ACC112 (cell line): ENCODE results near the gene PRM2.

Experiments
- H2AFZ ChIP-seq: fragments of 200-600 bp; sonication (generic); one replicate; pipeline ENCODE4 v1.6.0; 2017; ENCODE audit warnings: antibody characterized with exemption, low read length; ENCODE audit not compliant: unreplicated experiment
- H3K27ac ChIP-seq: fragments of 200-600 bp; sonication (generic); 2 replicates; pipeline ENCODE4 v1.5.1; 2014; ENCODE audit warnings: low read depth, mild to moderate bottlenecking, antibody characterized with exemption, low read length, moderate library complexity
- H3K27me3 ChIP-seq: fragments of 200-600 bp; sonication (generic); 2 replicates; pipeline ENCODE4 v1.6.1; 2014; ENCODE audit warnings: mild to moderate bottlenecking, antibody characterized with exemption, low read length, moderate library complexity, mixed read lengths; ENCODE audit not compliant: insufficient read depth
- H3K36me3 ChIP-seq: fragments of 200-600 bp; sonication (generic); 2 replicates; pipeline ENCODE4 v1.6.1; 2016; ENCODE audit warnings: mild to moderate bottlenecking, antibody characterized with exemption, low read length, moderate library complexity, mixed read lengths; ENCODE audit not compliant: insufficient read depth
- H3K4me1 ChIP-seq: fragments of 200-600 bp; sonication (generic); one replicate; pipeline ENCODE4 v1.6.1; 2016; ENCODE audit warnings: low read length, mixed read lengths; ENCODE audit not compliant: insufficient read depth, unreplicated experiment, control insufficient read depth
- H3K4me3 ChIP-seq: fragments of 200-600 bp; sonication (generic); 2 replicates; pipeline ENCODE4 v1.5.1; 2014; ENCODE audit warnings: mild to moderate bottlenecking, low read depth, low read length
- H3K79me2 ChIP-seq: fragments of 200-600 bp; sonication (generic); one replicate; pipeline ENCODE4 v1.6.0; 2016; ENCODE audit warnings: low read length; ENCODE audit not compliant: control insufficient read depth, unreplicated experiment, insufficient read depth

PRM2 gene

DNA sequence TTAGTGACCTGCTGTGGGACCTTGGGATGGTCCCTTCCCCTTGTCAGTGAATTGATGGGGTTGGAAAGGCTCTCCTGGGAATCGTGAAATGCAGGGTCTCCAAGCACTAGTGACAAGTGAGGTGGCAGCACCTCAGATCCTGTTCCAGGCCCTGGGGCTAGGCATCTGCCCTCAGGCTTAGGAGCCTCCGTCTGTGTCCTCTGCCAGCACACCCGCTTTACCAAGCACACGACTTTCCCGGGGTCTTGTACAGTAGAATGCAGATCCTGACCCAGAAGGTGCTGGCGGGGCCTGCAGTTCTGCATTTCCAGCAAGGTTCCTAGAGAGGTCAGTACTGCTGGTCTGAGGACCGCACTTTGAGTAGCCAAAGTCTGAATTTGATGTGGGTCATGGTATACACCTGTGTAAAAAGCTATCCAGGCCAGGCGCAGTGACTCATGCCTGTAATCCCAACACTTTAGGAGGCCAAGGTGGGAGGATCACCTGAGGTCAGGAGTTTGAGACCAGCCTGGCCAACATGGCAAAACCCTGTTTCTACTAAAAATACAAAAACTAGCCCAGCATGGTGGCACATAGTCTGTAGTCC is 38.1 kb upstream of the PRM2 start:
- H3K27ac ChIP-seq: no peak overlapping the region
- H3K79me2 ChIP-seq: no peaks in the 10 kb centered on the region
- H3K36me3 ChIP-seq: peaks cover 2% of the 10 kb centered on the region; the same call in 1 of the 2 replicates
- no peak overlapping the region for H3K4me3 ChIP-seq
- H2AFZ ChIP-seq: no peak overlapping the region
- H3K27me3 ChIP-seq: no peaks in the 10 kb centered on the region
- peaks cover 29% of the 10 kb centered on the region for H3K4me1 ChIP-seq

GRCh38 chr16:11313493-11314308 is 37.4 kb upstream of the PRM2 start:
- Histone ChIP-seq H3K4me3 (peak overlapping the region; percentile 63), H3K36me3 (peaks cover 2% of the 10 kb centered on the region; the same call in 1 of the 2 replicates), H2AFZ (no peak overlapping the region), H3K27me3 (no peaks in the 10 kb centered on the region), H3K4me1 (peaks cover 29% of the 10 kb centered on the region), H3K79me2 (no peaks in the 10 kb centered on the region), H3K27ac (no peak overlapping the region)

GRCh38 chr16:11312718-11313492 is 36.6 kb upstream of the PRM2 start:
- Histone ChIP-seq H3K4me1 (peaks cover 29% of the 10 kb centered on the region), H3K27ac (peak overlapping the region; percentile 75), H3K27me3 (no peaks in the 10 kb centered on the region), H3K4me3 (peak overlapping the region; percentile 63), H2AFZ (peak overlapping the region; percentile 37), H3K79me2 (no peaks in the 10 kb centered on the region), H3K36me3 (no peaks in the 10 kb centered on the region)

DNA sequence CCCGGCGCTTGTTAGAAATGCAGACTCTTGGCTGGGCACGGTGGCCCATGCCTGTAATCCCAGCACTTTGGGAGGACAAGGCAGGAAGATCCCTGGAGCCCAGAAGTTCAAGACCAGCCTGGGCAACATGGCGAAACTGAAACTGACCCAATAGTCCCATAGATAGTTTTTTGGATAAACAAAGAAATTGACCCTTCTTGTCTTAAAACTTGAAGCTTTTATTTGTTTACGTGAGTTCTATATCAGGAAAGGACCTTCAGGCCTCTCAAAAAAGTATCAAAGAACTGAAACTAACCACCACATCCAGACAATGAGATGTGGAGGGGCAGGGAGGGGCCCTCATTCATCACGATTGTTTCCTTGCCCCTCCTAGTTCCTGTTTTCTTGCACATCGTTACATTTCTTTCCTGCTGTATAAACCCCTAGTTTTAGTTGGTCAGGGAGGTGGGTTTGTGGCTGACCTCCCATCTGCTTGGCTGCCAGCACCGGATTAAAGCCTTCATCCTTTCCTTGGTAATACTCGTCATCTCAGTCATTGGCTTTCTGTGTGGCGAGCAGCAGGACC is 34.8 kb upstream of the PRM2 start:
- no peaks in the 10 kb centered on the region for H3K27me3 ChIP-seq
- 0 out of 2 replicates have a peak overlapping the region, but pooled peaks have one; percentile 16 for H3K27ac ChIP-seq
- peaks cover 29% of the 10 kb centered on the region for H3K4me1 ChIP-seq
- H3K36me3 ChIP-seq: no peaks in the 10 kb centered on the region
- no peak overlapping the region for H3K4me3 ChIP-seq
- no peak overlapping the region for H2AFZ ChIP-seq
- H3K79me2 ChIP-seq: no peaks in the 10 kb centered on the region

DNA sequence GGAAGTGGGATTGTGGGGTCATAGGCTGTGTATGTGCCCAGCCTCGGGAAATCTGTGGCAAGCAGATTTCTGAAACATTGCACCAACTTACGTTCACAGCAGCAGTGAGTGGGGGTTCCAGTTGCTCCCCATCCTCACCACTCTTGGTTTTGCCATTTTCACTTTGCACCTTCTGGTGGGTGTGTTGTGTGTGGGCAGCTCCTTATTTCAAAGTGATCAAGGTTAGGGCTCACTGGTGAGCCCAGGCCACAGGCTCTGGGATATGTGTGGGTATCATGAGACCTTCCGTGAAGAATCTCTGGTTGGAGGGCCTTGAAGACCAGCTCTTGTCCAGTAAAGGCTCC is 34.3 kb upstream of the PRM2 start:
- H3K27ac ChIP-seq: no peak overlapping the region
- H3K79me2 ChIP-seq: no peaks in the 10 kb centered on the region
- H3K4me3 ChIP-seq: no peak overlapping the region
- no peaks in the 10 kb centered on the region for H3K27me3 ChIP-seq
- H3K4me1 ChIP-seq: peaks cover 29% of the 10 kb centered on the region
- no peak overlapping the region for H2AFZ ChIP-seq
- H3K36me3 ChIP-seq: no peaks in the 10 kb centered on the region

- no peak overlapping the region for H2AFZ ChIP-seq
- H3K36me3 ChIP-seq: no peaks in the 10 kb centered on the region
- no peak overlapping the region for H3K4me3 ChIP-seq
- H3K27ac ChIP-seq: no peak overlapping the region
- H3K4me1 ChIP-seq: peaks cover 29% of the 10 kb centered on the region
- H3K79me2 ChIP-seq: no peaks in the 10 kb centered on the region
- H3K27me3 ChIP-seq: no peaks in the 10 kb centered on the region
These were observed 33.8 kb upstream of the PRM2 start for GRCh38 chr16:11309895-11310633.

- H3K4me3 ChIP-seq: no peak overlapping the region
- H3K36me3 ChIP-seq: no peaks in the 10 kb centered on the region
- no peaks in the 10 kb centered on the region for H3K79me2 ChIP-seq
- H3K27me3 ChIP-seq: no peaks in the 10 kb centered on the region
- no peak overlapping the region for H2AFZ ChIP-seq
- no peak overlapping the region for H3K27ac ChIP-seq
- H3K4me1 ChIP-seq: peaks cover 29% of the 10 kb centered on the region
These were observed 32.4 kb upstream of the PRM2 start for GRCh38 chr16:11308493-11309283.

DNA sequence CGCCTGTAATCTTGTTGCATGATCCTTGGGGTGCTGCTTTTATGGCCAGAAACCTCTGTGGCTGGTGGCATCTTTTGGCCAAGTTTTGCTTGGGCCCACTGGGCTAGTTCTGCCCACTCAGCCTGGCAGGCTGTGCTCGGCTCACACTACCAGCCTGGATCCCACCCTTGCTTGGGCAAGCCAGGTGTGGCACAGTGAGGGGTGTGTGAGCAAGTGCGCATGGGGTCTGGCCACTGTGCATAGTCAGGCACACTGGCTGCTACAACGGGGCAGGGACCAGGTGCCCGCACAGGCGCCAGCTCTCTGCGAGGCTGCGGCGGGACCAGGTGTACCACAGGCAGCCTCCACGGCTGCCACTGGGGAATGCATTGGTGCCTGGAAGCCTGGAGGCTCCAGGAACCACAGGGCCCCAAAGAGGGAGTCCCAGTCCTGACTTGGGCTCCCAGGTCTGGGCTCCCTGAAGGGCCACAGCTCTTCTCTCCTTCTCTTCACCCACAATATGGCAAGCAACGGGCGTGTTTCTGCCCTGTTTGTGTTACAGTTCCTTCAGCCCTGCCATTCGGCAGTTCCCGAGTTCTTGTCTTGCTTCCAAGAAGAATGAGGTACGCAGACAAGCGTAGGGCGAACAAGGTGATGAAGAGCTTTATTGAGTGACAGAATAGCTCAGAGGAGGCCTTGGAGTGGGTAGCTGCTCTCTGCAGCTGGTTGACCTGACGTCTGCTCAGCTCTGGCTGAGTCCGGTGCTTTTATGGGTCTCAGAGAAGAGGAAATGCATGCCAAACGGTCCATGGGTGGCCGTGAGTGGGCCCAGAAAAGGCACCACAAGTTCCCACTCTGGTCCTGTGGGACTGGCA is 31.6 kb upstream of the PRM2 start:
- Histone ChIP-seq H3K4me1 (peaks cover 21% of the 10 kb centered on the region), H3K27me3 (no peaks in the 10 kb centered on the region), H3K79me2 (no peaks in the 10 kb centered on the region), H3K4me3 (no peak overlapping the region), H3K27ac (no peak overlapping the region), H3K36me3 (no peaks in the 10 kb centered on the region), H2AFZ (no peak overlapping the region)

- Histone ChIP-seq H3K4me3 (no peak overlapping the region), H3K79me2 (no peaks in the 10 kb centered on the region), H3K4me1 (peaks cover 14% of the 10 kb centered on the region), H3K27ac (no peak overlapping the region), H3K27me3 (no peaks in the 10 kb centered on the region), H3K36me3 (no peaks in the 10 kb centered on the region), H2AFZ (no peak overlapping the region)
These were observed 30.8 kb upstream of the PRM2 start for GRCh38 chr16:11306997-11307638.
